NK-92 treated with Interleukin-12 subunit alpha and Interleukin-12 subunit beta, amount 100 ng/mL, for 24 hours (cell line): Measurements from ENCODE around the gene NUP62.
"Not testable (repeated sequence)": the region's sequence is repeated elsewhere in the genome, so short reads cannot be mapped to it uniquely, and the experiment has no call there.

Experiments used
- DNase-seq: peaks from one replicate; lab custom pipeline; 2025; lab: John Stamatoyannopoulos, UW

The NUP62 gene, protein sequence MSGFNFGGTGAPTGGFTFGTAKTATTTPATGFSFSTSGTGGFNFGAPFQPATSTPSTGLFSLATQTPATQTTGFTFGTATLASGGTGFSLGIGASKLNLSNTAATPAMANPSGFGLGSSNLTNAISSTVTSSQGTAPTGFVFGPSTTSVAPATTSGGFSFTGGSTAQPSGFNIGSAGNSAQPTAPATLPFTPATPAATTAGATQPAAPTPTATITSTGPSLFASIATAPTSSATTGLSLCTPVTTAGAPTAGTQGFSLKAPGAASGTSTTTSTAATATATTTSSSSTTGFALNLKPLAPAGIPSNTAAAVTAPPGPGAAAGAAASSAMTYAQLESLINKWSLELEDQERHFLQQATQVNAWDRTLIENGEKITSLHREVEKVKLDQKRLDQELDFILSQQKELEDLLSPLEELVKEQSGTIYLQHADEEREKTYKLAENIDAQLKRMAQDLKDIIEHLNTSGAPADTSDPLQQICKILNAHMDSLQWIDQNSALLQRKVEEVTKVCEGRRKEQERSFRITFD

DNA sequence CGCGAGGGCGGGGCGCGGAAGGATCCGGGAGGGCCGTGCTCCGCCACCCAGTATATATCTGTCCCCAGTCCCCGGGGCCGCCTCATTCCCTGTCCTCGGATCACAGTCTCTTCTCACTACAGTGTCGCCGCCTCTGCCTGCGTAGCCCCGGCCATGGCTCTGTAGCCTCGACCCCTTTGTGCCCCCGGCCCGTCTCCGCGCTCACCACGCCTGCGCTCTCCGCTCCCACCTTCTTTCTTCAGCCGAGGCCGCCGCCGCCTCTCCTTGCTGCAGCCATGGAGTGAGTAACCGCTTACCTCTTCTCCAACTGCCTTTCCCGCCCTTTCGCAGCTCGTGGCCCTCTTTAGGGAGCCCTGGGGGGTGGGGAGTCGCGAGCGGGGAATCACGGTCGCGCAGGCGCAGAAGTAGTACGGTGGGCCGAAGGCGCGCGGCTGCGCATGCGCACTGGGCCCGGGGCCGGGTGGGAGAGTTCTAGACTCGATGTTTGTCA is at the start of gene NUP62, which contains the start of gene ATF5:
NUP62 (minus strand) TSS at position 384 of the 490 bp plus-strand sequence. CDS start 19,697 bp downstream, outside the sequence.
ATF5 (plus strand) TSS at position 85 of the 490 bp plus-strand sequence. CDS start 1,646 bp downstream, outside the sequence.
- peak; percentile 91 for DNase-seq

DNA sequence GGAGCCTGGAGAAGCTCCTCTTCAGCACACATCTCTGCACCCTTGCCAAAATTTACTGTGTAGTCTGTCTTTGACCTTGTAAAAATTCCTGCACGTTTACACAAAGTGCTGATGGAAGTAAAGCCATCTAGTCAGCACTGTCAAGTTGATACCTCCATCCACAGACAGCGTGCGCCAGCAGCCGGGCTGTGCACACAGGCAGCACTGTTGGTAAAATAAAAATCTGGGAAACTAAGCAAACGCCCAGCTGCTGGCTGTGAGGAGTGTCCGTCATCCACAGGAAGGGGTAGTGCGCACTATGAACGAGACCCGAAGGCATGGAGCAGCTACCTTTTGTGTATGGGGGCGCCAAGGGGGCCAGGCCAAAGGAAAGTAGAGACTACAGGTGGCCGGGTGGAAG is 49.0 kb upstream of the NUP62 start:
- no peak for DNase-seq

DNA sequence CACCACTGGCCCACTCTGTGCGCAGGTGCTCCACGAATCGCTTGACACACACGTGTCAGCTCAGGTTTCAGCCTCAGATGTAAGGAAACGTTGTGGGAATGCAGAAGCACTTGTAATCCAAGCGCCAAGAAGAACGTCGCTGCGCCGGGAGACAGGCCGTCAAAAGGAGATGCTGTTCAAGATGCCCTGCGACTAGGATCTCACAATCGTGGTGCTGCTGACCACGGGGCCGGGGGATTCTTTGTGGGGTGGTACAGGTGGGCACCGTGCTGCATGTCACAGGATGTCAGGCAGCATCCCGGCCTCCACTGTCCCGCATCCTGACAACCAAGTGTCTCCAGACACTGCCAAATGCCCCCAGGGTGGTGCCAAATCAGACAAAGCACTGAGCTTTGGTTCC is 48.6 kb upstream of the NUP62 start:
- DNase-seq = no peak

DNA sequence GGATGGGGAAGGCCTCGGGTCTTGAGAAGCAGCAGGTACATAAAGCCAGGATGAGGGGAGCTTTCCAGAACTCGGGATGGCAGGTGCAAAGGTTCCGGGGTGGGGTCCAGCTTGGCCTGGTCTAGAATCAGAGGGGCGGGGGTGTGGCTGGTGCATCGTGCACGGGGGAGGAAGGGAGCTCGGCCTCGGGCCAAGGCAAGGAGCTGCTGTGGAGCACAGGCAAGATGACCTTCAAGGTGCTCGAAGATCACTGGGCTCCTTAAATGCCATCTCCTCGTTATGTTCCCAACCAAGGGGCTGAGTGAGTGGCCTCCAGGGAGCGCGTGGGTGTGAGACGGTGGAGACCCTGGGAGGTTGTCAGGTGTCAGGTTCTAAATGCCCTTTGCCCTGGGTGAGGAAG is 47.8 kb upstream of the NUP62 start:
- no peak for DNase-seq

DNA sequence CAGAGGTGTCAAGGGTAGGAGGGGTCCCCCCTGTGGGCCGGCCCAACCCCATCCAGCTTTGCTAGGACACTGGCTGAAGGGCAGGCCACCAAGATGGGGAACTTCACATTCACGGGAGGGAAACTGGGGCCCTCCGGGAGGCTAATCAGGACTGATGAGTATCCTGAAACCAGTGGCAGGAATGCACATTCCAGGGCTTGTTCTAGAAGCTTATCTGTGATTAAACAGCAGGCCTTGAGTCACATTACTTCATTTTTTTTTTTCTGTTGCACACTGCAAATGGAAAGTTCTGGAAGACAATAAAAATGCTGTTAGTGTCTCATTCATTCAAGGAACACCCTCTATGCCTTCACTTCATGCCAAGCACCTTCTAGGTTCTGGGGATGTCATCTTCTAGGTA is 47.2 kb upstream of the NUP62 start:
- DNase-seq = no peak

DNA sequence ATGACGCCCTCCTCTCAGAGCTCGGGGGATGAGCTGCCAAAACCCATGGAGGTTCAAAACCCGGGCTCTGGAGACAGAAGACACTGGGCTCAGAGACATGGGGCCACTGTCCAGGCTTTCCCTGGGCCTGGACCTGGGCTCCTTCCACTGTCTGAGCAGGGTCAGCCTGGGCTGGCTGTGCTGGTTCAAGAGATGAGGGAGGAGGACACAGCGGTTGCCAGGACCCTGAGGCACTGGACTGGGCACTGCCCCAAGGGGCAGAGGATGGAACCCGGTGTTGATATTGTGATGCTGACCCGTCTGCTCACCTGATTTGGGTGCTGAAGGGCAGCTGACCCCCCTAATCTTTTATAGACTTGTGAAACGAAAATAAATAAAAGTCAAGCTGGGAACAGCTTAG is 45.7 kb upstream of the NUP62 start:
- no peak for DNase-seq

DNA sequence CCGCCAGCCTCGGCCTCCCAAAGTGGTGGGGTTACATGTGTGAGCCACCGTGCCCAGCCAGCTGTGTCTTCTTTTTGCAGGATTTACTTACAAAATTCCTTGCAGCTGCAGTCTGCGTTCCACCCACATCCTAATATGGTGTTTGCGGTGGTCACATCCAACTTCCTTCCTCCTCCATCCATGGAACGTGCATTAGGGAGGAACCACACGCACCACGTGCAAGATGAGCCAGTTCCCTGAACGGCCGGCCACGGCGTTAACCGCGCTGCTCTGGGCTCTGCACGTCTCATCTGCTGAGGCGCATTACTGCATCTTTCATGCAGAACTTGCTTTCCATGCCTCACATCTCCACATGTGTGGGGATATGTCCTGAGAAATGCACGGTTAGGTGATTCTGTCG is 44.7 kb upstream of the NUP62 start:
- no peak for DNase-seq

DNA sequence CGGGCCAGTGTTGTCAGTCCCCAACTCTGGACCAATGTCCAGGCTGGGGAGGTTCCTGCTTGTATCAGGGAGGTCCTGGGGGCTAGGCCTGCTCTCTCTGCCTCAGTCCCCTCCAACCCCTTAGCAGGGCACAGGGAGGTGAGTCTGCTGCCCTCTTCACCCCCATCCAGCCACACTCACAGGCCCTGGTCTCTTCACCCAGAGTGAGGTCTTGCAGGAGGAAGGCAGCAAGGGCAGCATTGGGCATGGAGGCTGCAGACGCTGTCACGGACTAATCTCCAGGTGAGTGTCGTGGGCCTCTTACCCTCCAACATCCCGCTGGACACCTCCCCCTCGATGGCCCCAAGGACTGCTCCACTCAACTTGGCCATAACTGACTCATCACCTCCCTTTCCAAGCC is 43.5 kb upstream of the NUP62 start:
- DNase-seq = no peak

DNA sequence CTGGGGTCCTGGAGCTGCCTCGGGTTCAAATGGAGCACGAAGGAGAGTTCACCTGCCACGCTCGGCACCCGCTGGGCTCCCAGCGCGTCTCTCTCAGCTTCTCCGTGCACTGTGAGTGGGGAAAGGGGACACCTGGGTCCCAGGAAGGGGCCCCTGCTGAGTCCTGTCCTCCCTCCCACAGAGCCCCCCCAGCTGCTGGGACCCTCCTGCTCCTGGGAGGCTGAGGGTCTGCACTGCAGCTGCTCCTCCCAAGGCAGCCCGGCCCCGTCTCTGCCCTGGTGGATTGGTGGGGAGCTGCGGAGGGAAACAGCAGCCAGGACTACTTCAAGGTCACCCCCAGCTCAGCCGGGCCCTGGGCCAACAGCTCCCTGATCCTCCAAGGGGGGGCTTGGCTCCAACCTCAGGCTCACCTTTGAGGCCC is 42.7 kb upstream of the NUP62 start:
- no peak for DNase-seq

DNA sequence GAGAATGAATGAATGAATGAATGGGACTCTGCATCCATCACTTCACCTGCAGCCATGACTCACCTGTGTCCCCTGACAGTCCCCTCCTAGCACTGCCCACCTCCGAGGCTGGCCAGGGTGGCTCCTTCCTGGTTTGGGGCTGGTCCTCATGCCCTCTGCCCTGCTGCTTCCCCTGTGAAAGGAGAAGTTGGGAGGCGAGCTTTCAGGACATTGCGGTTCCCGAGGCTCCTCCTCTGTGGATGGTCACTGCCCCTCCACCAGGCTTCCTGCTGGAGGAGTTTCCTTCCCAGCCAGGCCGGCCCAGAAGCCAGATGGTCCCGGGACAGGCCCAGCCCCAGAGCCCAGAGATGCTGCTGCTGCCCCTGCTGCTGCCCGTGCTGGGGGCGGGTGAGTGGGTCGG is 40.1 kb upstream of the NUP62 start:
- not testable (repeated sequence) for DNase-seq

DNA sequence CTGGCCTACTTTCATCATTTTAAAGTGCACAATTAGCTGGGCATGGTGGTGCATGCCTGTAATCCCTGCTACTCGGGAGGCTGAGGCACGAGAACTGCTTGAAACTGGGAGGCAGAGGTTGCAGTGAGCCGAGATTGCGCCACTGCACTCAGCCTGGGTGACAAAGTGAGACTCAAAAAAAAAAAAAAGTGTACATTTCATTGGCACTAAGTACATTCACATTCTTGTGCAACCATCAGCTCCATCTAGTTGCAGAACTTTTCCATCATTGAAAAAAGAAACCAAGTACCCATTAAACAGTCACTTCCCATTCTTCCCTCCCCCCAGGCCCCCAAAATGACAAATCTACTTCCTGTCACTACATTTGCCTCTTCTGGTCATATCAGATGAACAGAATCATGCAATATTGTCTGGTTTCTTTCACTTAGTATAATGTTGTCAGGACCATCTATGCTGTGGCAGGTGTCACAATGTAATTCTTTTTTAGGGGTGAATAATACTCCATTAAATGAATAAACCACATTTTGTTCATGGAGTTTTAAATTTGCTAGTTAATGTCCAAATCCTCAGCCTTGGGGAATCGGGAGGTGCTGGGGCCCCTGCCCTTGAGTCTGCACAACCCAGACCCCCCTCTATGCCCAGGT is 39.1 kb upstream of the NUP62 start:
- DNase-seq = no peak

DNA sequence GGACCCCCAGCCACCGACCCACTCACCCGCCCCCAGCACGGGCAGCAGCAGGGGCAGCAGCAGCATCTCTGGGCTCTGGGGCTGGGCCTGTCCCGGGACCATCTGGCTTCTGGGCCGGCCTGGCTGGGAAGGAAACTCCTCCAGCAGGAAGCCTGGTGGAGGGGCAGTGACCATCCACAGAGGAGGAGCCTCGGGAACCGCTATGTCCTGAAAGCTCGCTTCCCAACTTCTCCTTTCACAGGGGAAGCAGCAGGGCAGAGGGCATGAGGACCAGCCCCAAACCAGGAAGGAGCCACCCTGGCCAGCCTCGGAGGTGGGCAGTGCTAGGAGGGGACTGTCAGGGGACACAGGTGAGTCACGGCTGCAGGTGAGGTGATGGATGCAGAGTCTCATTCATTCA is 31.7 kb upstream of the NUP62 start, which contains the start of gene SIGLEC11:
SIGLEC11 (minus strand) TSS at position 193 of the 400 bp plus-strand sequence; CDS start at position 102, 91 bp downstream.
- not testable (repeated sequence) for DNase-seq

DNA sequence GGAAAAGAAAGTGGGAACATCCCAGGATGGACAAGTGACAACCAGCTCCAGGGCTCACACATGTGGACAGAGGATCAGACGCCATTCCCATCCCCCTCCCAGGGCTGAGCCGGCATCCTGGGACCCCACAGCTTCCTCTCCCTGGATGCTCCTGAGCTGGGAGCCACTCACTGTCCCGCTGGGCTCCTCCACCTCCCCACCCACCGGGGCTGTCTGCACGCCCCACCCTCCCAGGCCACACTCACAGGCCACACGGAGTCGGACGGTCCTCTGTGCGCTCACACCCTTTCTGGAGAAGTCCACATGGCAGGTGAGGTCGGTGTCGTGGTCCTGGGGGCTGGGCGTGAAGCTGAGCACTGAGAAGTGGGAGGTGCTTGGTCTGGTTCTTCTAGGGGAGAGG is 30.6 kb upstream of the NUP62 start:
- DNase-seq = not testable (repeated sequence)

DNA sequence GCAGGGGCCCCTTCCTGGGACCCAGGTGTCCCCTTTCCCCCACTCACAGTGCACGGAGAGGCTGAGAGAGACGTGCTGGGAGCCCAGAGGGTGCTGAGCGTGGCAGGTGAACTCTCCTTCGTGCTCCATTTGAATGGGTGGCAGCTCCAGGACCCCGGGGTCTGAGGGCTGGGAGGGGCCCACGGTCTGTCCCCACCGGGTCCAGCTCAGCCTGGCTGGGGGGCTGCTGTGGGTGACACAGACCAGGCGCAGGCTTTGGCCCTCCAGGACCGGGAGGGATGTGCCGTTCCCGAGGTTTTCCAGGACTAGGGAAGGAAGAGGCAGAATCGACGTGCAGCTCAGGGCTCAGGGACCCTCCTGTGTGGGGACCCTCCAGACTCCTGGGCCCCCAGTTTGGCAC is 29.3 kb upstream of the NUP62 start:
- DNase-seq = not testable (repeated sequence)

DNA sequence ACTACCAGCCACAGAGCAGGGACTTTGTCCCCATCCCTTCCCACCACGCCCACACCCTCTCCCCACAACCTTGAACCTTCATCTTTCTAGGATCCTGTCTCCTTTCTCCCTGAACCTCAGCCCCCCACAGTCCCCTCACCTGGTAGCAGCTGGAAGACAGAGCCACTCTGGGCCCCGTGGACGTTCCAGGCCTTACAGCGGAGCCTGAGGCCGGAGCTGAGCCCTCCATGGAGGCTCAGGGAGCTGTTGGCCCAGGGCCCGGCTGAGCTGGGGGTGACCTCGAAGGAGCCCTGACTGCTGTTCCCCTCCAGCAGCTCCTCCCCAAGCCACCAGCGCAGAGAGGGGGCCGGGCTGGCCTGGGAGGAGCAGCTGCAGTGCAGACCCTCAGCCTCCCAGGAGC is 28.8 kb upstream of the NUP62 start:
- DNase-seq = not testable (repeated sequence)

DNA sequence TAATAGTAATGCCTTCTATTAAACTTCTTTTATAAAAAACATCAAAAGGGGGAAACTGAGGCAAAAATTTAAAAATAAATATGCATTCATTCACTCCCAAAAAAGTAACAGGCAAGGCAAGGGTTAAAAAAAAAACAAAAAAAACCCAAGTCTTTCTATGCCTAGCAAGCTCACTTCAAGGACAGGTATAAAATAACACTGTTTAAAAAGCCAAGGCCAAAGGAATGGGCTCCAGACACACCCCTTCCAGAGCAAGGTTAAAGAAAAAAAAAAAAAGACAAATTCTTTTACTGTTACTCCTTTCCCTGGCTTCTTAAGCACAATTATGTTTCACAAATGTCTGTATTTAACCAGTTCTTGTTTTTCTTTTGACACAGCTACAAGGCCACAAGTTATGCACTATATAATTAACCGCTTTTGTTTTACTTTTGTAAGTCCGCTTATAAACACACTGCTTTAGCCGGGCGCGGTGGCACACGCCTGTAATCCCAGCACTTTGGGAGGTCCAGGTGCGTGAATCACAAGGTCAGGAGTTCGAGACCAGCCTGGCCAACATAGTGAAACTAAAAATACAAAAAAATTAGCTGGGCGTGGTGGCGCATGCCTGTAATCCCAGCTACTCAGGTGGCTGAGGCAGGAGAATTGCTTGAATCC is 28.1 kb upstream of the NUP62 start:
- no peak for DNase-seq

DNA sequence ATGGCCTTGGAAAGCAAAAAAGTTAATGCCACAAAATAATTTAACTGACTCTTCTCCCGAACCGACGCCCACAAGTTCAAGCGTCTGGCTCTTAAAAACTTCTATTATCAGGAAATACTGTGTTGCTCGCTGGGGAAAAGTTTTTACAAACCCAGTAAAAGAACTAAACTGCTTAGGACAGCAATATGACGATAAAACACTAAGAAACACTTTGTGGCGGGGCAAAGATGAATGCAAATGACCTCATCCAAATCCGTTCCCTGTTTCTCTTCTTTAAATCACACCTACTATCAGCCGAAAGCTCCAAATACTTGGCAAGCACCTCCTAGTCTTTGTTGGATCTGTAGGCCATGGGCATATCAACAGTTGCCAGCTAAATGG is 26.8 kb upstream of the NUP62 start:
- DNase-seq = no peak

DNA sequence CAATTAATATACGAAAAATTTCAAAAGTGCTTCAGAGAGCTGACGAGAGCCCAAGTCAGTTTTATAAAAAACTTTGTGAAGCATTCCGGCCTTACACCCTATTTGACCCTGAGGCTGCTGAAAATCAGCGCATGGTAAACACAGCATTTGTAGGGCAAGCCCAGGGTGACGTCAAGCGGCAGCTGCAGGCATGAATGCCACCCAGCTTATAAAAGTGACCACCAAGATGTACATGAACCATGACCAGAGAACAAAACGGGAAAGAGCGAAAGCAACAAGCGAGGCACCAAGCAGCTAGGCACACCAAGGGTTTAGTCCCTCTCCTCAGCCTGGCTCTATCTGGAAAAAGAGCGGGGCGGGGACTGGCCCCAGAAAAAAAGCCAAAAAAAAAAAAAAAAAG is 25.6 kb upstream of the NUP62 start:
- DNase-seq = no peak

DNA sequence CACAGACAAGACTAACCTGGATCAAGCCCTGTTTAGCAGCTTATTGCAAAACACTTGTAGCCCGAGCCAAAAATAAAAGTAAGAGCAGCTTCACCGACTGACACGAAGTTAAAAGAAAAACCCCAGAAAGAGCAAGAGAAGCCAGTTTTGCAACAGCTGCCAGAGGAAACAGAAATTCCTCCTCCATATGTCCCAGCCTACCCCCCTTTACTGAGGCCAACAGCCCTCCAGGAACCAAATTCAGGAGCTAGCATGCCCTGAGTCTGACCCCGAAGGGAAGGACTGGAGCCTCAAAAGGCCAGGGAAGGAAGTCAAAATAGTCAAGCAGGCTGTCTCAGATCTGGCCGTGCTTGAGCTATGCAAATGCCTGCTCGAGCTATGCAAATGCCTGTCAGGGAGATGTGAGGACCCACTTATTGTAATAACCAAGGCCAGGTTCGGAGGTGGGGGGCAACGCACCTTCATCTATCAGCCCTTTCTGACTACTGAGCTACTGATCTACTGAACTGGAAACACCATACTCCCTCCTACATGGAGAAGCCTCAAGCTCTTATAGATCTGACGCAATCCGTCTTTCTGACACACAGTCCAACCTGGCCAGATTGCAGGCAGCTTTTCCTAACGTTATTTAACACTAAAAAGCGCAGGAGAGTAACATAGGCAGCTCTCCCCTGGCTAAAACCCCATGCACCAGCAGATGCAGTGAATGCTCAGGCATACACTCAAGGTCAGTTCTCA is 25.0 kb upstream of the NUP62 start:
- no peak for DNase-seq

DNA sequence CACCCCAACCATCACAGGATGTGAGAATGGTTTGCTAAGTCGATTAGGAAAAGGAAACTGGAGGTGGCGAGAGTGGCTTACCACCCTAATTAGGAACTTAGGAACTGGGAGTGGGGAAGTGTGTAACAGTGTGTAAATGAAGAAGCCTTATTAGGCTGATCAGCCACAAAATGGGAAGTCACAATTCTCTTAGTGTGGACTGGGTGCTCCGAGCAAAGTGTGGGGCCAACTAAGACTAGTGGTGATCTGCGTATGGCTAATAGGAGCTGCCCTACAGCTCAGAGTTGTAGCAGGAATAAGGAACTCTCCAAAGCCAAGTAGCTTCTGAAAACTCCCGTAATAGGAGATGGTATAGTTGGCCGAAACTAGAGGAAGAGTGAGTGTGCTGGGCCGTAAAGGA is 24.1 kb upstream of the NUP62 start:
- no peak for DNase-seq

DNA sequence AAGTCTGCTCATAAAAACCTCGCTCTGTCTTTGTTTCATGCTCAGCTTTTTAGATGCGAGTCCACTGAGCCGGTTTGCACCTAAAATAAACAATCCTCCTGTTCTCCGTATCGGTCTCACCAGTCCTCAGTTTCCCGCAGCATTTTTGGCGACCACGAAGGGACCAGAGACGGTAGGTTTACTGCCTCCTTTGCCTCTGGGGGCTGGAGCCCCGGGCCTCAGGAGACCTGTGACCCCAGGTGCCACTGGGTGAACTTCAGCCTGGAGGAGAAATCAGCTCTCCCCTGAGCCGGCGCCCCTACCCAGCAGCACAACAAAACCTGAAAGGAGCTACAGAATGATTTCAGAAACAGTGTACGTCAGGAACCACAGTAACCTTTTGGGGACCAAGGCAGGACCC is 23.6 kb upstream of the NUP62 start:
- no peak for DNase-seq

DNA sequence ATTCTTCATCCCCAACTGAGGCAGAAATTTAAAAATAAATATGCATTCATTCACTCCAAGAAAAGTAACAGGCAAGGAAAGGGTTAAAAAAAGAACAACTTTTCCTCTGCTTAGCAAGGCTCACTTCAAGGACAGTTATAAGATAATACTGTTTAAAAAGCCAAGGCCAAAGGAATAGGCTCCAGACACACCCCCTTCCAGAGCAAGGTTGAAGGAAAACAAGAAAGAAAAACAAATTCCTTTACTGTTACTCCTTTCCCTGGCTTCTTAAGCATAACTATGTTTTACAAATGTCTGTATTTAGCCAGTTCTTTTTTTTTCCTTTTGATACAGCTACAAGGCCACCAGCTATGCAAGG is 23.2 kb upstream of the NUP62 start:
- no peak for DNase-seq
